Activated CD4-positive, alpha-beta memory T cell treated with anti-CD3 and anti-CD28 coated beads, Interleukin-2, amount 10 ng/mL, durations not matched to agents 7 days and 5 days (primary cell): Measurements from ENCODE around the gene SEPTIN7. TPM values are rescaled to one million over a fixed set of nuclear protein-coding genes. Genes with fewer than 3 reads are reported as not detected.
"Not testable (repeated sequence)": the region's sequence is repeated elsewhere in the genome, so short reads cannot be mapped to it uniquely, and the experiment has no call there.

Source experiments
- CTCF ChIA-PET: fragments of 350-600 bp; sonication (Branson Sonifier 250); formaldehyde crosslinking; loops from one replicate; lab custom pipeline; 2021; ENCODE audit warnings: antibody characterized with exemption, inconsistent platforms; lab: Charles Lee
- POLR2A ChIA-PET: fragments of 350-600 bp; sonication (Branson Sonifier 250); formaldehyde crosslinking; loops from one replicate; lab custom pipeline; 2021; ENCODE audit warnings: antibody characterized with exemption; lab: Charles Lee
- DNase-seq: peaks from one replicate; pipeline ENCODE4 v3.0.0-alpha.2; 2020
- H3K27ac Mint-ChIP-seq: one replicate; pipeline ENCODE4 v1.8.0; 2021; ENCODE audit warnings: mild to moderate bottlenecking, mixed read lengths
- H3K27me3 Mint-ChIP-seq: one replicate; pipeline ENCODE4 v1.8.0; 2021; ENCODE audit warnings: mixed read lengths
- H3K36me3 Mint-ChIP-seq: one replicate; pipeline ENCODE4 v1.8.0; 2021; ENCODE audit warnings: low read depth, mixed read lengths
- H3K4me1 Mint-ChIP-seq: one replicate; pipeline ENCODE4 v1.8.0; 2021; ENCODE audit warnings: mixed read lengths
- H3K4me3 Mint-ChIP-seq: one replicate; pipeline ENCODE4 v1.8.0; 2021; ENCODE audit warnings: mild to moderate bottlenecking, mixed read lengths
- H3K9me3 Mint-ChIP-seq: one replicate; pipeline ENCODE4 v1.8.0; 2021; ENCODE audit warnings: mixed read lengths
- total RNA-seq, 2 experiments: library from RNA; stranded (reverse); gene quantifications; one replicate each; pipeline ENCODE4 v1.2.3, GENCODE V29; 2021

The SEPTIN7 gene
- total RNA-seq: 100 to 1,000 TPM; 237 to 241 TPM

DNA sequence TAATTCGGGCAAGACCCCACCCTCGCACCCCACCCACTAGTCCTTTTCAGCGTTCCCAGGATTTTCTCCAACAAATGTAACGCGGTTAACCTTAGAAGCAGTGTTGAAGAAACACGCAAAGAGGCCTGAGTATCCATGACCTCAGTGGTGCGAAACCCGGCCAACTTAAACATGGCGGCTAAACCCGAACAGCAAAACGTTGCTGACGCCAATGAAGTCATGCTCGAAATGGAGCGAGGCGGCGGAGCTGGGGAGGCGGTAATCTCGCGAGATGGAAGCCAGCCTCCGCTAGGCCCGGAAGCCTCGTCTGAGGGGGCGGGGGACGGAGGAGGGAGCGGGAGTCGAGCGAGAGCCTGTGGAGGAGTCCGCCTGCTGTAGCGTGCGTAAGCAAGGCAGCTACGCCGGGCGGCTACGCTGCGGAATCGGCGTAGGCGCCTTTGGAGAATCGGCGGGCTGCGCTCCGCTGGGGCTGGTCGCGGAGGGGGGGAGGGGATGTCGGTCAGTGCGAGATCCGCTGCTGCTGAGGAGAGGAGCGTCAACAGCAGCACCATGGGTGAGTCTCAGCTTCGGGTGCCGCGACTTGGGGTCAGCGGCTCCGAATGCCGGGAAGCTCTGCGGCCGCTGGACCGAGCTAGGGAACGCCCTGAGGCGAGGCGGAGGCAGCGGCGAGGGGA, at the start of gene SEPTIN7:
TSS of gene SEPTIN7 (plus strand) at position 340 of the 674 bp plus-strand sequence. CDS start at position 493, 153 bp downstream.
- CTCF ChIA-PET: interaction anchor here (1.0 to 2.8 kb wide), 11 partner anchors 14 to 112 kb away, joined by 3 to 15 read pairs (median 6); partner anchors contain the start of gene HERPUD2

DNA sequence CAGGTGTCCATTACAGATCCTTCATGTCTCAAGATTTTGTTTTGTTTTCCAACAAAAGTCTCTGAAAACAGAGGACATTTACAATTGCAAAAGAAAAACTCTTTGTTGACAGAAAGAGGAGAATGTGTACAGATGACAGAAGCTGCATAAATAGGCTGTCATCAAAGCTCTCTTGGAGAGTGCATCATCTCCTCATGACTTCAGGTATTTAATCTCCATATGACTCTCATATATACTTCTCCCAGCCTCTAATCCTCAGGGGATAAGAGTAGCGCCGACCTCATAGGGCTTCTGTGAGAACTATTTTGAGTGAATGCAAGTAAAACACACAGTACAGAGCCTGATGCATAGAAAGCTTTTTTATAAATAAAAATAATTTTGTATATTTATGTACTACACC, 48.1 kb upstream of the SEPTIN7 start:
- no peaks in the 10 kb centered on the region for H3K36me3 Mint-ChIP-seq
- no peaks in the 10 kb centered on the region for H3K4me1 Mint-ChIP-seq
- no peak for DNase-seq
- peaks cover 4% of the 10 kb centered on the region for H3K27me3 Mint-ChIP-seq
- CTCF ChIA-PET: no interaction called here
- H3K27ac Mint-ChIP-seq: no peak overlapping the region
- H3K9me3 Mint-ChIP-seq: no peaks in the 10 kb centered on the region
- POLR2A ChIA-PET: interaction anchor here (0.9 kb wide), 1 partner anchor 43 kb away, joined by 3 read pairs; no protein-coding TSS in a partner anchor
- no peak overlapping the region for H3K4me3 Mint-ChIP-seq

More for the DNA sequence above, at the start of gene SEPTIN7:
- POLR2A ChIA-PET: interaction anchor here (0.6 to 7.7 kb wide), 39 partner anchors 9 to 589 kb away, joined by 3 to 295 read pairs (median 4); partner anchors contain the start of genes ANLN and HERPUD2
- Mint-ChIP-seq H3K36me3 (peaks cover 21% of the 10 kb centered on the region), H3K27ac (peak within 1 kb of the TSS; percentile 90), H3K27me3 (peaks cover 3% of the 10 kb centered on the region), H3K9me3 (no peaks in the 10 kb centered on the region), H3K4me3 (peak within 1 kb of the TSS; percentile 95), H3K4me1 (peaks cover 40% of the 10 kb centered on the region)
- DNase-seq: peak; percentile 99

DNA sequence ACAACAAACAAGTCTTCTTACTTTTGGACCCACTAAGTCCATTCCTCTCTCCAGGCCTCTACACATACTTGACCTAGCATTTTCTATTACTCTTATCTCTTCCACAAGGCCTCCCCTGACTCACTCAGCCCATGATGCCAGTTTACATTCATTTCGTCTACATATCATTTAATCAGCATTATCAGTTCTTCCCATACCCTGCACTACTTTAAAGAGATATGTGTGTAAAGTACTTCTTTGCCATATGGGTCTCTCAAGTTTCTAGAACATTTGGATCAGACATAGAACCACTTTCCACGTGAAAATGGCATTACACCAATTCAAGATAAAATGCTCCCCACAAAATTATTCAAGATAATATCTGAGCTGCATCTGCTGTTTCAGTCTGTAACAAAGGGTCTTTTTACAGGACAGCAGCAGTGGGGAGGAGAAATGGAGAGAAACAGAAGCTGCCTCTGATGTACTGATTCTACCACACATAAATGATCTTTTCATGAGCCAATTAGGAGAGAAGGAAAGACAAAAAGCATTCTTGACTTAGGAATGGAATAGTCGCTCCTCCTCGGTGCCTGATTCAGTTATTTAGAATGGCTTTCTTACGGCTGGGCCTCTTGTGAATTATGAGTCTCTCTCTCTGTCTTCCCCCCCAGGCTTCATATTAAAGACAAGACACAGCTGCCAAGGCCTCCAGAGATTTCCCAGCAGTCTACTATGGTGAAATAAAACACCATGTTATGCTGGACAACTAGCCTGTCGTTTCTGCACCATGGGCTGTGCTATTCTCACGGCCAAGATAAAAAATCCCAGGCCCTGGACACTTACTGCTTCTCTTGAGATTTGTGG, 46.9 kb upstream of the SEPTIN7 start:
- Mint-ChIP-seq H3K27me3 (peaks cover 4% of the 10 kb centered on the region), H3K4me3 (no peak overlapping the region), H3K36me3 (no peaks in the 10 kb centered on the region), H3K9me3 (no peaks in the 10 kb centered on the region), H3K27ac (no peak overlapping the region), H3K4me1 (peaks cover 2% of the 10 kb centered on the region)
- ChIA-PET POLR2A (no interaction called here), CTCF (no interaction called here)
- no peak for DNase-seq

DNA sequence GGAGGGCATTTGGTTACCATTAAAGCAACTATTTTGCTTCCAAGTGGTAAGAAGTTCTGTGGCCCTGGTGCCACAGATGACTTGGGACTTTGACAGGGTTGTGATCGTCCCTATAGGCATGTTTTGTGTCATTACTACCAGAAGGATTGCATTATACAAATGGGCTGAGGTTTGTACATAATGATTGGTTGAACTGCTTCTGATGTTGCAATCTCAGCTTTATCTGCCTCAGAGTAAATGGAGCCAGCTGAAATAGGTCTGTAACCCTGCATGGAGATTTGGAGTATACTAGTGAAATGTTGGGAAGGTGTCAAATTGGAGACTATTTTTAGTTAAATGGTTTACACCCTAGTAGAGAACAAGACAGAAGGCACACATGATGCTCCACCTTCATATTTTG, 46.1 kb upstream of the SEPTIN7 start:
- H3K4me1 Mint-ChIP-seq: peaks cover 2% of the 10 kb centered on the region
- ChIA-PET CTCF (no interaction called here), POLR2A (no interaction called here)
- no peak overlapping the region for H3K27ac Mint-ChIP-seq
- no peaks in the 10 kb centered on the region for H3K9me3 Mint-ChIP-seq
- H3K27me3 Mint-ChIP-seq: peaks cover 4% of the 10 kb centered on the region
- DNase-seq: no peak
- H3K36me3 Mint-ChIP-seq: no peaks in the 10 kb centered on the region
- H3K4me3 Mint-ChIP-seq: no peak overlapping the region

DNA sequence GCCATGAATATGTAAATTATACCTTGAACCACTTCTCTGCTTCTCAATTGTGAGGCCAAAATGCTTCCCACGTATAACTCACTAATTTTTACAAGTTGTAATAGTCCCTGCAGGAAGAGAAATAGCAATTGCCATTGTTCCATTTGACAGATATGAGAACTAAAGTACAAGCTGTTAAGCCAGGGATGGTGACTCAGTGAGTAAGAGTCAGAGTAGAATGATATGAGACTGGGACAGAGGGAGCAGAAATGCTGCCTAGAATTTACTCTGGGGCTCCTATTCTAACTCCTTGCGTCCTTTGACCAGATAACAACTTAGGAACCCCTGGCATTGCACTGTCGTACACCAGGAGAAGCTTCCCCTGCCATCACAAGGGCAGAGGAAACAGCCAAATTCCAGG, 45.1 kb upstream of the SEPTIN7 start:
- Mint-ChIP-seq H3K27me3 (peaks cover 8% of the 10 kb centered on the region), H3K4me1 (peaks cover 2% of the 10 kb centered on the region), H3K4me3 (no peak overlapping the region), H3K9me3 (no peaks in the 10 kb centered on the region), H3K27ac (no peak overlapping the region), H3K36me3 (no peaks in the 10 kb centered on the region)
- POLR2A ChIA-PET: no interaction called here
- CTCF ChIA-PET: no interaction called here
- no peak for DNase-seq

GRCh38 chr7:35756453-35756852, 44.4 kb upstream of the SEPTIN7 start:
- H3K4me1 Mint-ChIP-seq, H3K27me3 Mint-ChIP-seq, H3K9me3 Mint-ChIP-seq, CTCF ChIA-PET, H3K4me3 Mint-ChIP-seq, DNase-seq, H3K27ac Mint-ChIP-seq, POLR2A ChIA-PET, H3K36me3 Mint-ChIP-seq: not testable (repeated sequence)

- H3K36me3 Mint-ChIP-seq: no peaks in the 10 kb centered on the region
- no peaks in the 10 kb centered on the region for H3K9me3 Mint-ChIP-seq
- H3K27me3 Mint-ChIP-seq: peaks cover 5% of the 10 kb centered on the region
- H3K4me1 Mint-ChIP-seq: peaks cover 2% of the 10 kb centered on the region
- no peak overlapping the region for H3K27ac Mint-ChIP-seq
- POLR2A ChIA-PET: no interaction called here
- H3K4me3 Mint-ChIP-seq: no peak overlapping the region
- no peak for DNase-seq
- CTCF ChIA-PET: no interaction called here
These were observed 43.3 kb upstream of the SEPTIN7 start for GRCh38 chr7:35757574-35757973.

DNA sequence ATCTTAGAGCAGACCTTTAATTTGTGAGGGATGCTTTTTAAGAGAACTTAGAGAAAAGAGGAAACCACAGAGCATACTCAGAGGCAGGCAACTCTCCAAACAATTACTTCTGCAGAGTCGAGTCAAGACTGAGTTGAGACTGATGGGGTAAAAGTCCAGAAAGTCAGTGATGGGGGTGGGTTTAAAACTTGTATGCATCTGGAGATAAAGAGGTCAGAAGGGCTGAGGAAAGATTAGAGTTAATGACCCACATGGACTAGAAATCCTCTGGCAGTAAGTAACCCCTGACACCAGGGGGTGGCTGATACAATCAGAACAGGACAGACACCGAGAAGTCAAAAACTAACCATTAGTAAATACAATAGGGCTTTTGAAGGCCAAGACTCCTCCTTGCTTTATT, 42.4 kb upstream of the SEPTIN7 start:
- Mint-ChIP-seq H3K4me1 (peaks cover 2% of the 10 kb centered on the region), H3K36me3 (no peaks in the 10 kb centered on the region), H3K9me3 (no peaks in the 10 kb centered on the region), H3K4me3 (no peak overlapping the region), H3K27me3 (peaks cover 9% of the 10 kb centered on the region), H3K27ac (no peak overlapping the region)
- no peak for DNase-seq
- CTCF ChIA-PET: no interaction called here
- POLR2A ChIA-PET: no interaction called here

- ChIA-PET CTCF (no interaction called here), POLR2A (no interaction called here)
- no peak overlapping the region for H3K4me3 Mint-ChIP-seq
- no peaks in the 10 kb centered on the region for H3K9me3 Mint-ChIP-seq
- no peak overlapping the region for H3K27ac Mint-ChIP-seq
- H3K27me3 Mint-ChIP-seq: peaks cover 13% of the 10 kb centered on the region
- H3K36me3 Mint-ChIP-seq: no peaks in the 10 kb centered on the region
- H3K4me1 Mint-ChIP-seq: peaks cover 2% of the 10 kb centered on the region
- DNase-seq: no peak
These were observed 40.6 kb upstream of the SEPTIN7 start for GRCh38 chr7:35760143-35760745.

DNA sequence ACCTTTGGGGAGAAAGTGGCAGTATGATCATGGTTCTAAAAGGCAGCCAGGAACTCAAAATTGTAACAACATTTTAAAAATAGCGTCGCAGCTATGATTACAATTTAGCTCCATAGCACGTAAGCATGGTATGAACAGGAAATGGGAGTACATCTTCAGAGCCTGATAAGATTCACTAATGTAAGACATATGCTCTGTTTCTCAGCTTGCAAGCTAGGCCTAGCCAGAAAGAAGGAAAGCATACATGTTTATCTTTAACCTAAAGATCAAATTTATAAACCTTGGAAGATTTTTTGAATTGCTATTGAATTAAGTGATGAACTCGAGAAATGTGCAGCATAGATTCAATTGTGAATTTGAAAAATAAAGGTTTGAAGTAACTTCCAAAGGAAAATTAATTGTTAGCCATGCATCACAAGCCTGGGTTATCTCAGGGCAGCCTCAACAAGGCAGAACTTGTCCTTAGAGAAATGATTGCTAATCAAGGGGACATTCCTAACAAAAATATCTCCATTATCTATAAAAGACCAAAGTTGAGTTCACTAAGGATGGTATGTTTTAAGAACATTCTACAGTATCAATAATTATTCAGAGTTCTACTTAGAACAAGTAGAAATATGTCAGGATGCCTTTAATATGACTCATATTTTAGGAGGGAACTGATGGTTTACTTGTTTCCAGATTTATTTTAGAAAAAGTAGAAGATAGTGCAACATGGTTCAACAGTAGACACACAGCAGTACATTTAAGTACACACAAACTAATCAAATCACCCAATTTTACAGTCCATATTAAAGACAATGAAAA, 38.8 kb upstream of the SEPTIN7 start:
- CTCF ChIA-PET: no interaction called here
- no peak for DNase-seq
- no peak overlapping the region for H3K27ac Mint-ChIP-seq

DNA sequence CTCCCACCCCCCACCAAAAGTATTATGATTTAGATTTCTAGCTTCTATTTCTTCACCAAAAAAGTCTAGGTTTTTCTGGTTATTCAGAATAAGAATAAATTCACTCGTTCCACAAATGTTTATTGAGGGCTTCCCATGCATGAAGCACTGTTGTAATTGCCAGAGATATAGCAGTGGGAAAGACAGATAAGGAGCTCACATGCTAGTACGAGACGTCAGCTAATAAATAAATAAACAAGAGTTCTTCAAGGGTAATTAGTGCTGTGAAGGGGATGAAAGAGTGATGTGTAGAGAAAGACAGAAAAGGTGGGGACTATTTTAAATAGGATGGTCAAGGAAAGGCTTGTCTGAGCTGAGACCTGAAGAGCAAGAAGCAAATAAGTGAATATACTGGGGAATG, 38.1 kb upstream of the SEPTIN7 start:
- DNase-seq: no peak
- H3K4me3 Mint-ChIP-seq: no peak overlapping the region
- peaks cover 2% of the 10 kb centered on the region for H3K4me1 Mint-ChIP-seq
- no peaks in the 10 kb centered on the region for H3K9me3 Mint-ChIP-seq
- no peaks in the 10 kb centered on the region for H3K36me3 Mint-ChIP-seq
- ChIA-PET CTCF (no interaction called here), POLR2A (no interaction called here)
- H3K27ac Mint-ChIP-seq: no peak overlapping the region
- peaks cover 14% of the 10 kb centered on the region for H3K27me3 Mint-ChIP-seq

More for the DNA sequence above, 38.8 kb upstream of the SEPTIN7 start:
- no peaks in the 10 kb centered on the region for H3K9me3 Mint-ChIP-seq
- peaks cover 14% of the 10 kb centered on the region for H3K27me3 Mint-ChIP-seq
- peaks cover 2% of the 10 kb centered on the region for H3K4me1 Mint-ChIP-seq
- no peaks in the 10 kb centered on the region for H3K36me3 Mint-ChIP-seq
- no peak overlapping the region for H3K4me3 Mint-ChIP-seq
- POLR2A ChIA-PET: interaction anchor here (1.1 kb wide), 1 partner anchor 38 kb away, joined by 4 read pairs; the partner anchor contains the start of gene SEPTIN7

DNA sequence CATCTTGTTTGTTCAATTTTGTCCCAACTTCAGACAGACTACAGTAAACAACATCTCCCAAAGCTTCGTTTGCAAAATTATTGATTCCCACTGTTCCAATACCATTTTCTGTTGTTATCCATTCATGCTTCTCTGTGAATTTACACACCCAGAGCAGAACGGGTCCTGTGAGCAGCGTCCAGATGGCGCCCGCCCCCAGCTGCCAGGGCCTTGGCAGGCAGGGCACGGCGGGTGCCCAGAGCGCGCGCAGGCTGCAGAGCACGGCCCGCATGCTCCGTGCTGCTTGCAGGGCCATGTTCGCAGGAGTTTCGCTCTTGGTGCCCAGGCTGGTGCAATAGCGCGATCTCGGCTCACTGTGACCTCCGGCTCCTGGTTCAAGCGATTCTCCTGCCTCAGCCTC, 32.5 kb upstream of the SEPTIN7 start:
- H3K36me3 Mint-ChIP-seq: no peaks in the 10 kb centered on the region
- H3K27ac Mint-ChIP-seq: no peak overlapping the region
- no peak for DNase-seq
- H3K9me3 Mint-ChIP-seq: no peaks in the 10 kb centered on the region
- ChIA-PET POLR2A (no interaction called here), CTCF (no interaction called here)
- H3K4me1 Mint-ChIP-seq: no peaks in the 10 kb centered on the region
- no peak overlapping the region for H3K4me3 Mint-ChIP-seq
- H3K27me3 Mint-ChIP-seq: peaks cover 6% of the 10 kb centered on the region
